Measurements from ENCODE around the gene SLC25A29.

The SLC25A29 gene

DNA sequence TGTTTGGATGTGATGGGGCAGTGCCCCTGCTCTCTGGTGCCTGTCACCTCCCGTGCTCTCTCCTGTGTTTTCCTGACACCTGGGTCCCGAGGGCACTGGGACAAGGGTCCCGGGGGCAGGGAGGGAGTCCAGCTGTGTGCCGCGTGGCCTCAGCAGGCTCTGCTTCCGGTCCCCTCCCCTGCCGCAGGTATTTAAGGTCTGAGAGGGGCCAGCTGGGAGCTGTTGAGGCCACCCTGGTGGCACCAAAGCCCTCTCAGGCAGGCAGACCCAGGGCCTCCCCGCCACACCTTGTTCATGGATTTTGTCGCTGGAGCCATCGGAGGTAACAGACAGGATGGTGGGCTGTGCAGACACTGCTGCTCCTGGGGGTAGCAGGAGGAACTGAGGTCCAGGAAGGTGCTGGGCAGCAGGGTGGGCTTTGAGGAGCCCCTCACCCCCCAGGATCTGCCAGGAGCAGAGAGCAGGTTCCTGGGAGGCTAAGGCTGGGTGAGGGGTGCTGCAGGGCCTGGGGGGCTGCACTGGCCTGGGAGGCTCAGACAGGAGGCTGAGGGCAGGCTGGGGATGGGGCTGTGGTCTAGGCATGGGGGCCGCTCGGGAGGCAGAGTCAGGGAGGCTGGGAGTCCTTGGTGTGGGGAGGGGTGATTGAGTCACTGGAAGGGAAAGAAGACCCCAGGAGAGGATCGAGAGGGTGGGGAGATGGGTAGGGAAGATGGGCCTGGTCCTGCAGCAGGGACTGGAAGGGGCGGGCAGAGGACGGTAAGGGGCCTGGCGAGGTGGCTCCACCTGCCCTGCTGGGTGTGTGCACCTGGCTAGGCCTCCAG is 17.1 kb upstream of the SLC25A29 start, which contains the start of gene SLC25A47:
Gene SLC25A47, plus strand, starts transcription at position 219 of the 821 bp plus-strand sequence. Its CDS starts 76 bp downstream, at position 295.
- TF ChIP-seq GATA2 (IDR thresholded peaks at IDR 0.05; ENCODE audit: low read depth, low read length) (no peak), GATA3 (IDR thresholded peaks at IDR 0.05; ENCODE audit: low read depth, low read length) (no peak)

DNA sequence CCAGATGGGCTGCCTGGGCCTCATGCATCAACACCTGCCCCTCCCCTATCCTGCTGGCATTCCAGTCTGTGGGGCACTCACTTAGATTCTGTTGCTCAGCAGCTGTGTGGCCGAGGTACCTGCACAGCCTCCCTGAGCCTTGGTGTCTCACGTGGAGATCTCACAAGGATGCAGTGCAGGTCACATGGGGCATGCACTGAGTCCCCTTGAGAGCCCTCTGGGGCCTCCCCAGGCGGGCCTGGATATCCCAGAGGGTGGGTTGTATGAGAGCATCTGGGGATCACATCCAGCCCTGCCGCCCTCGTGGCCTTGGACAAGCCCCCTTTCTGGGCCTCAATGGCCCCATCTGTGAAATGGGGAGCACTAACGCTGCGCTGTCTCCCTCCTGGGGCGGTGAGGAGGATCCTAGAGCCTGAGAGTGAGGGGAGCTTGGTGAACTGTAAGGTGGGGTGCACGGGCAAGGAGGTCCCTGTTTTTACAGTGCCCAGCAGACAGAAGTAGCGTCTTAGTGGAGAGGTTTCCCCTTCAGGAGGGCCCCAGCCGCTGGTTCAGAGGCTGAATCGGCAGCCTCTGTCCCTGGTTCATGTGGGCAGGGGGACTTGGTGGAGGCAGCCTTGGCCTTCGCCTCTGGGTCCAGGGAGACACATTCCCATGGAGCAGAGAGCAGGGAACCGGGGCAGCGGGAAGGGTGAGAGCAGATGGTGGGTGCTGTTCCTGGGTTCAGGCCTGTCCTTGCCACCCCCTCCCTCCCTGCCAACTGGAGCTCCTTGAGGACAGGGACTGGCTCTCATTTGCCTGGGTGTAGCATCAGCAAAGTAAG is 16.1 kb upstream of the SLC25A29 start:
- TF ChIP-seq GATA3 (IDR thresholded peaks at IDR 0.05; ENCODE audit: low read depth, low read length) (no peak), GATA2 (IDR thresholded peaks at IDR 0.05; ENCODE audit: low read depth, low read length) (no peak)

DNA sequence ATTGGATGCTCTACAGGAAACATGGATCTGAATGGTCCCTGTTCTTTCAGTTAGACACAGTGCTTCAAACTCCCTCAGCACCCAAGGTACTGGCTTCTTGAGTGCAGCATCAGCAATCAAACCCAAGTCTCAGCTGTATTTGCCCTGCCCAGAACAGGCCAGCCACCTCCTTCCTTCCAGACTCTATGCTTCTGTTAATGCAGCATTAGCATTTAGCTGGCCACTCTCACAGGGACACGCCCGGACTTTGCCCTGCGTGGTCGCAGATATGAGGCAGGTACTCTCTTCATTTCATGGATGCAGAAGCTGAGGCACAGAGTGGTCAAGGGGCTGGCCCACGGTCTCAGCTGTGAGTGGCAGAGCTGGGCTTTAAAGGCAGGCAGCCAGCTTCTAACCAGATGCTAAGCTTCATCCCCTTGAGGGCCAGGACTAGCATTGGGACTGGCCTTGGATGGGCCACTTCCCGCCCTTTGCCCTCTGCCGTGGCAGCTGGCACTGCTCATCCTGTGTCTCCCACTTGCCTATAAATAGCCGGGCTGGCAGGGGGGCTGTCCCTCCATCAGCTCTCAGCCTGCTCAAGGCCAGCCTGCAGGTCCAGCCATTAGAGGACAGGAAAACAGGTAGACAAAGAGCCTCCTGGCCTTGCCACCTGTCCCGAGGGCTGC is 15.4 kb upstream of the SLC25A29 start:
- no peak for TF ChIP-seq GATA2 (IDR thresholded peaks at IDR 0.05; ENCODE audit: low read depth, low read length)
- TF ChIP-seq GATA3 (IDR thresholded peaks at IDR 0.05; ENCODE audit: low read depth, low read length) = no peak

DNA sequence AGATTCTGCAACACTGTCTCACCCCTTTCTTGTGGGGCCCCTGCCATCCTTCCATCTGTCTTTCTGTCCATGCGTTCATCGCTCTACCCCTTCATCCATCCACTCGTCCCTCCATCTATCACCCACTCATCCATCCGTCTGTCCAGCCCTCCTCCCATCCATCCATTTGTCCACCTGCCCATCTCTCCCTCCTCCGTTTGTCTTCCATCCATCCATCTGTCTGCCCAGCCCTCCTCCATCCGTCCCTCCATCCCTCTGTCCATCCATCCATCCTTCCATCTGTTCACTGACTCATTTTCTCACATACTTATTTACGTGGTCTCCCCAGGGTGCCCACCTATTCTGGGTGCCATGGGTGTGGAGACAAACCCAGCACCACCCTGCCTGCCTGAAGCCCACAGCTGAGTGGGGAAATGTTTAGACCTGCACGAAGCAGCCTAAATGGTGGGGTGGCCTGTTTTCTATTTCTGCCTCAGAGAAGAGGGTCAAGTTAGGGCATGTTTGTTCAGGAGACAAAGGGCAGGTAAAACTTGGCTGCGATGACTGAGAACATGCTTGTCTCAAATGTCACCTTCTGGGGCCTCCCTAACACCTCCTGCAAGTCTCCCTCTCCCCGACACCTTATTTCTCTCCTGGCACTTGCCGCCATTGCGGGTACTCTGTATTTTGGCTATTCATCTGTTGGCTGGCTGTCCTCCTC is 14.1 kb upstream of the SLC25A29 start:
- TF ChIP-seq GATA3 (IDR thresholded peaks at IDR 0.05; ENCODE audit: low read depth, low read length) = no peak

DNA sequence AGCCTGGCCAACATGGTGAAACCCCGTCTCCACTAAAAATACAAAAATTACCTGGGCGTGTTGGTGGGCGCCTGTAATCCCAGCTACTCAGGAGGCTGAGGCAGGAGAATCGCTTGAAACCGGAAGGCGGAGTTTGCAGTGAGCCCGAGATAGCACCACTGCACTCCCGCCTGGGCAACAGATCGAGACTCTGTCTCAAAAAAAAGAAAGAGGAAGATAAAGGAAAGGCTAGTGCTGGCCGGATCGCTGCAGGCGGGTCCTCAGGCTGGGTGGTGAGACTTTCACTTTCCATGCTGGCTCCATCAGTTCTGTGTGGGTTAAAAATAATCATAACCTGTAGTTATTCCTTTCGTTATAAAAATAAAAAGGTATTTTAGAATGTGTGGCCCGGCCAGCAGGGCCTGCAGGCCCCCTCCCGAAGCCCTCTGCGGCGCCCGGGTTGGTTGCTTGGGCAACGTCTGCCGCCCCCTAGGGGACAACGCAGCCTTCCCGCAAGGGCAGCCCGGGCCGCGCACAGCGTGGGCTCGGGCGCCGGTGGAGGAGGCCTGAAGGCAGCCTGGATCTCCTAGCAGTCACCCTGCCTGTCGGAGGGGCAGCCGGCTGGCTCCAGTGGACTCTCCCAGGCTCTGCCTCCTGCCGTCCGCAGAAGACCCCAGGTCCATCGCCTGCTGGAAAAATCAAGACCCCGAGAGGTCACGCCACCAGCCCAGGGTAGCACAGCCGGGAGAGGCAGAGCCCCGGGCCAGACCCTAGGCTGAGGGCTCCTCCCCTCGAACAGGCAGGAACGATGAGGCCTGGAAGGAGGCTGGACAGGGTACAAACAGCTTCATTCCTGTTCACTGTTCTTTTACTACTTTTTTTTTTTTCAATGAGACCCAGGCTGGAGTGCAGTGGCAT is 11.9 kb upstream of the SLC25A29 start:
- TF ChIP-seq GATA2 (IDR thresholded peaks at IDR 0.05; ENCODE audit: low read depth, low read length) = no peak
- no peak for TF ChIP-seq GATA3 (IDR thresholded peaks at IDR 0.05; ENCODE audit: low read depth, low read length)

DNA sequence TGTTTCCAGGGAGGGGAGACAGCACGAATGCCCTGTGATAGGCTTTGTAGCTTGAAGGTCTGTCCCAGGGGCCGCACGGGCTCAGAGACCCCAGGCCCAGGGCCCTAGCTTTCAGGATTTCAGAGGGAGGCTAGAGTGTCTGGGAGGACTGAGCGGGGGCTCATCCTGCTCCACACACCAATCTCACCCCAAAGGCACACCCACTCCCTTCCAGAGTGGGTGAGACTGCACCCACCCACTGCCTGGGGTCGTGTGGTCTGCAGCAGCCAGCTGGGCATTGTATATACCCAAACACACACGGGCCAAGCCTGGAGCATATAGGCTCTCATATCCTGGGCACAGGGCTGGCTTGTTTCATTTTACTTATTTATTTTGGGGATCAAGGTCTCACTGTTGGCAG is 11.1 kb upstream of the SLC25A29 start:
- no peak for TF ChIP-seq GATA2 (IDR thresholded peaks at IDR 0.05; ENCODE audit: low read depth, low read length)
- TF ChIP-seq GATA3 (IDR thresholded peaks at IDR 0.05; ENCODE audit: low read depth, low read length) = no peak

DNA sequence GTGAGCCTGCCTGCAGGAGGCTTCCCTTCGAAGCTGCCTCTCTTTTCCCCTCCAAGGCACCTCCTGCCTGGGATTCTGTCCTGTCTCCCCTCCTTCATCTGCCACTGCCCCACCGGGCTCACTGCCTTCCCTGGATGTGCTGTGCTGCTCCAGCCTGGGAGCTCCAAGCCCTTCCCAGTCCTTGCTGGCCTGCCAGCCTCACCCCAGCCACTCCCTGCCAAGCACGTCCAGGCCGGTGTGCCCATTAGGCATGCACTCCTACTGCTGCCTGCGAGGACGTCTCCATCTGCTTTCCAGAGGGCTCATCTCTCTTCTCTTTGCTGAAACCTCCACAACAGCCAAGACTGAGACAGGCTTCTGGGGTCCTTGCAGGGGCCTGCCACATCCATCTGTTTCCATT is 8.5 kb upstream of the SLC25A29 start:
- TF ChIP-seq GATA2 (IDR thresholded peaks at IDR 0.05; ENCODE audit: low read depth, low read length) (no peak), GATA3 (IDR thresholded peaks at IDR 0.05; ENCODE audit: low read depth, low read length) (no peak)

DNA sequence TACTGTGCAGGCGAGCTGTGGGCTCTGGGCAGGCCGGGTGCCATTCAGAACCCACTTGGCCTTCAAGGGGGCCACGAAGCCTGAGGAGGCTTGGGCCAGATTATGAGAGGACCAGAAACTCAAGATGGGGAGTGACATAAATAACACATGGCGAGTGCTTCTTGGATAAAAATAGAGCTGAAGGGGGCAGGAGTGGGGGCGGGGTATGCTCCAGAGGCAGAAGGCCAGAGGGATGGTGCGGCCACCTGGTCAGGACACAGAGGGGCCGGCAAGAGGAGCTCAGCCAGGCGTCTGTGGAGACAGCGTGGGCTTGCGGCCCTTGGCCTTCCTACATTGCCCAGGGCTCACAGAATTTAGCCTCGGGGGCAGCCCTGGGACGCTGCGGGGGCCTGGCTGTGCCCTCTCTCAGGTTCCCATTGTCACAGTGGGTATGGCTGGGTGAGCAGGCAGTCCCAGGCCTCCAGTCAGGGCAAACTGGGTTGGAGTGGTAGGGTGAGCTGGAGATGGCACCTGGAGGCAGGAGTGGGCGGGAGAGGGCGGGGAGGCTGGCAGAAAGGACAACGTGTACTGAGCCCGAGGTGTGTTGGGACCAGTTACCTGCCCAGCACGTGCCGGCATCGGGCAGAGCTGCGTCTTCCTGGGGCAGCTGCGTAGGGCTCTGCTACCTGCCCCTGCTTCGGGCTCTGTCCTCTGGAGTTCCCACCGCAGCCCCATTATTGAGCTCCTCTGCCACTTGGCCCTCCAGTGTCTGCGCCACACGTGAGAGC is 7.4 kb upstream of the SLC25A29 start:
- TF ChIP-seq GATA3 (IDR thresholded peaks at IDR 0.05; ENCODE audit: low read depth, low read length) (no peak), GATA2 (IDR thresholded peaks at IDR 0.05; ENCODE audit: low read depth, low read length) (no peak)

DNA sequence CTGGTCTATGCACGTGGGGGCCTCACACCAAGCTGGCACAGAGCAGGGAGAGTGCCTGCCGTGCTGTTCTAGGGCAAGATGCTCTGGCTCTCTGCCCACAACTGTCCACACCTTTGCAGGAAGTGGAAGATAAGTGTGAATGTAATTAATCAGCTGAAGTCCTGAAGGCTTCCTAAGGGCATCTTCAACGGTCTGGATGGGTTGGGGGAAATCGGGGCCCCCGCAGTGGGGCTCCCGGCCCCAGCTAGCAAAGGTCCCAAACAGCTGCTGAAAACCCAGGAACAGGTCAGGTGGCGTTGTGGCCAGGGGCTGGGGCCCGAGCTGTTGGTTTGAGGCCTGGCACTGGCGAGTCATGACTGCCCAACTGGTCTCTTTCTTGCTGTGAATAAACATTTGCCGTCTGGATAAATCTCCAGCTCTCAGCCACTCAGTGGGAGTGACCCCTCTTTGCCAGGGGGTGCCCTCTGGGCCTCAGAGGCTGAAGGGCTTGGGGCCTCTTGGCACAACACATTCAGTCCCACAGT is 6.7 kb upstream of the SLC25A29 start:
- no peak for TF ChIP-seq GATA2 (IDR thresholded peaks at IDR 0.05; ENCODE audit: low read depth, low read length)

DNA sequence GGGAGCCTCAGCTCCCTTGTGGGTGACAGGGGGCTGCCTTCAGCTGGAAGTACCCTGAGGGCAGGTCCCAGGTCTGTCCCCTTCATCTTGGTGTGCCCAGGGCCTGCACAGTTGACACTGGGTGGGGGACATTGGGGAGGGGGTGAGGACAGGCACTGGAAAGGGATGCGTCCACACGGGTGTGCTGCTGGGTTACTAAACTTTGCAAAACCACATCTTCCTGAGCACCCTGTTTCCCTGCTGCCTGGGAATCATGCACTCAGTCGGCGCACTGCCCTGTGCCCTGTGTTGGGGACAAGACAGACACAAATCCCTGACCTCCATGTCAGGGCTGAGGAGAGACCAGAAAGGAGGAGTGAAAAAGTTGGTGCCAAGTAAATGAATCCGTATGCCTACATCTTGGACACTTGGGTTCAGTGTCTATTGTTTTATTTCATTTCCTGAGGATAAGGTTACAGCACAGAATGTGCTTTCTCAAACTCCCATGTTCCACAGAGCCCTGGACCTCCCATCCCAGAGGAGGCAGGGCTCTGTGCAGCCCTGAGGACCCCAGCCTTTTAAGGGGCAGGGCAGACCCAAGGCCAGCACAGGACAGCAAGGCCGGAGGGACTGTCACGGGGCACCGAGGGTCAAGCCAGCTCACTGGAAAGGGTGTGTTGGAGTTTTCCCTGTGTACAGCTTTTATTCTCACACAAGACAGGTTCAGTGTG is 2.9 kb upstream of the SLC25A29 start:
- TF ChIP-seq GATA2 (IDR thresholded peaks at IDR 0.05; ENCODE audit: low read depth, low read length) (no peak), GATA3 (IDR thresholded peaks at IDR 0.05; ENCODE audit: low read depth, low read length) (no peak)

DNA sequence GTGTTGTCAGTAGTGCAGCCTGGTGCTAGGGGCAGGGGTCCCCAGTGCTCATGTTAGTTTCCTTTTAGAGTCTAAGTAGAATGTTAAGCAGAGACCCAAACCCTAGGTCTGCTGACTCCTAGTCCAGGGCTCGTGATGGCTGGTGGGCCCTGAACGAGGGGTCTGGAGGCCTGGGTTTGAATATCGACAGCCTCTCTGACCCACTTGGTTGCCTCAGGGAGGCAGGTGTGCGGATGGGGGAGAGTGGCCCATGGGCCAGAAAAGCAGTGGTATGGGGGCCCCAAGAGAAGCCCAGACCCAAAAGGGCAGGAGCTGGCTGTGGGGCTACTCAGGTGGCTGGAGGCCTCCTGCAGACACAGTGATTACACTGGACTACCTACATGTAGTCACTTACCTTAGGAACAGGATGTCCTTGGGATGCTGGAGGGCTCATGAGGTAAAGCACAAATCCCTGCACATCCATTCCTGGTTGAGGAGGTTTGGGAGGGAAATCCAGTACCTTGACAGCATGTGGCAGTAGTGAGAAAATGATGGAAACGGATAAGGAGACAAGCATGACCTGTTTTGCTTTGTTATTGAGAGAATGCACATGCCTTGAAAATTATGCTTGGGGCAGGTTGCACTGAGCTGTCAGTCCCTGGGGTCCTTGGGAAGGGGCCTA is 1.7 kb upstream of the SLC25A29 start:
- TF ChIP-seq GATA2 (IDR thresholded peaks at IDR 0.05; ENCODE audit: low read depth, low read length) (peak; percentile 37; the same call in 1 of the 2 replicates), GATA3 (IDR thresholded peaks at IDR 0.05; ENCODE audit: low read depth, low read length) (no peak)
